Mucosa of descending colon (tissue), 3 donors: ENCODE measurements around the gene SGMS1. TPM values are rescaled to one million over a fixed set of nuclear protein-coding genes. Genes with fewer than 3 reads are reported as not detected.

ENCODE experiments used
- ATAC-seq: fragments of 200-7000 bp; cut with Tn5 transposase; one replicate; pipeline ENCODE4 v1.9.1; 2020; ENCODE audit warnings: mild to moderate bottlenecking, moderate library complexity
- DNase-seq, 3 donors: peaks; one replicate each; pipeline ENCODE4 v3.0.0-alpha.2; 2020
- H3K36me3 ChIP-seq: fragments of 200-600 bp; one replicate; pipeline ENCODE4 v1.8.0; 2021; ENCODE audit warnings: low read depth, mild to moderate bottlenecking
- H3K4me1 ChIP-seq: fragments of 200-600 bp; one replicate; pipeline ENCODE4 v1.8.0; 2021; ENCODE audit warnings: low read depth, mild to moderate bottlenecking
- H3K4me3 ChIP-seq: fragments of 200-600 bp; one replicate; pipeline ENCODE4 v1.8.0; 2021; ENCODE audit warnings: mild to moderate bottlenecking
- H3K9me3 ChIP-seq: fragments of 200-600 bp; one replicate; pipeline ENCODE4 v1.8.0; 2021; ENCODE audit warnings: mild to moderate bottlenecking
- CTCF ChIP-seq: fragments of 200-600 bp; IDR thresholded peaks from one replicate; pipeline ENCODE4 v1.8.0; 2022; ENCODE audit warnings: antibody characterized with exemption, mild to moderate bottlenecking
- intact Hi-C, 2 donors: fragments of 100-400 bp; cut with DNase I in 1 of 2; cut with micrococcal nuclease in 1 of 2; formaldehyde crosslinking; loops; one replicate each; pipeline versions ENCODE4 v1.11.0 to v1.11.1; 2022; cut with DNase I, micrococcal nuclease
- total RNA-seq, 3 donors: library from RNA; stranded (reverse); fragmentation: NEBNext Ultra II Directional in 2 of 3; extraction: Animal tissue kit (Norgen Biotek cat#: 25700) in 2 of 3; gene quantifications; one replicate each; pipeline versions ENCODE4 v1.2.1 to v1.2.4, GENCODE V29; 2021 to 2023
- donor health status: DM: no; HTN: no; CAD: no; lungs with moderate emphysema.
- donor health status: DM: no; HTN: no; CAD: no.
- donor health status: DM: no; HTN: yes; CAD: no.

Gene SGMS1
- total RNA-seq, 3 donors from 2014 or later = 14.4 to 28.4 (median 20.0) TPM

DNA sequence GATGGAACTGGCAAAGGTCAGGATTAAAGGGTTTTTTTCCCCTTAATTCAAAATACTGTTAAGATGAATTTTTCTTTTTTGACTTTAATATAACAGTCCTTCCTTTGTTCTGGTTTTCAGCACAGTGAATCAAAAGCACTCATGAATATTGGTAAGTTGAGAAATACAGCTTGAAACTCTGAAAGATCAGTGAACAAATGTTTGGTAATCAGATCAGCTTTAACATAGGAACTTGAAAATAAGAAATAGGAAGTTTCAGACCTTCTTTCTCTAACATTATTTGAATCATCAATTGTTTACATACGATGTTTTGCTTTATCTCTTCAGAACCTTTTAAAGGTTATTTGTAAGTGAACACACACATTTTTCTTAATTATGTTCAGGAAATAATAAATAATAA is 90.5 kb downstream of the SGMS1 start:
- Histone ChIP-seq H3K36me3 (no peaks in the 10 kb centered on the region), H3K4me1 (no peaks in the 10 kb centered on the region), H3K9me3 (no peaks in the 10 kb centered on the region), H3K4me3 (no peak overlapping the region)
- intact Hi-C loops = no loop called here
- ATAC-seq = no peak
- no peak for DNase-seq
- no peak for TF ChIP-seq CTCF

GRCh38 chr10:50531388-50532077 is 92.2 kb downstream of the SGMS1 start:
- no peaks in the 10 kb centered on the region for H3K9me3 ChIP-seq
- TF ChIP-seq CTCF = no peak
- no peaks in the 10 kb centered on the region for H3K36me3 ChIP-seq
- DNase-seq (no peak), ATAC-seq (no peak)
- intact Hi-C loops = no loop called here
- no peaks in the 10 kb centered on the region for H3K4me1 ChIP-seq
- no peak overlapping the region for H3K4me3 ChIP-seq

DNA sequence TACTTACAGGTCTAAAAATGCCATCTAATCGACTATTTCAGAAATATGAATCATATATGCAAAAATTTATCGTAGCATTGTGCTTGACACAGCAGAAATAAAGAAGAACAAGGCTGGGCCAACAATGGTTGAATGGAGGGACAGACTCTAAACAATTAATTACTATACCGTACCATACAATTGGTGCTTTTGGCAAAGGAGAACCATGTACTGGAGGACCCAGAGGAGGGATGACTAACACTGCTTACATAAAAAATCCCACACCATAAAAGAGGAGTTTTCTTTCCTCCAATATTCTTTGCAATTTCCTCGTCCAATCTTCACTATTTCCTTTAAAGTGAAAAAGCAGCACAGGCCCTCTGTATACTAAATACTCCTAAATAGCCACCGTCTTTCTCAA is 94.1 kb downstream of the SGMS1 start:
- Histone ChIP-seq H3K9me3 (no peaks in the 10 kb centered on the region), H3K4me3 (no peak overlapping the region), H3K4me1 (no peaks in the 10 kb centered on the region), H3K36me3 (no peaks in the 10 kb centered on the region)
- intact Hi-C loops = no loop called here
- no peak for ATAC-seq
- no peak for DNase-seq
- TF ChIP-seq CTCF = no peak

DNA sequence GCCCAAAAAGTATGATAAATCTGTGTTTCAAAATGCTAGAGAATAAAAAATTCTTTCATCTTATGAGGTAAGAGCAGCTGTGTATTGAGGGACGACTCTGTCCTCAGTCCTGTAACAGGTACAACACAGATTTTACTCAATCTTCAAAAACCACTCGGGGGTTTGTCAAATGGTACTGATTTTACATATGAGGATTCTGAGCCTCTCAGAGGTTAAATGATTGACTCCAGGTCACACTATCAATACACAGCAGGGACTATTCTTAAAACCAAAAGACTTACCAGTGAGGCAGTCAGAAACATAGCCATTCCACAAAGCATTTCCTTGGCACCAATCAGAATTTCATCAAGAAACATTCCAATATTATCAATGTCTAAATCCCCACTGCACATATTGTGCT is 95.5 kb downstream of the SGMS1 start:
- no peak overlapping the region for H3K4me3 ChIP-seq
- DNase-seq = no peak
- no peaks in the 10 kb centered on the region for H3K4me1 ChIP-seq
- H3K9me3 ChIP-seq = no peaks in the 10 kb centered on the region
- no peaks in the 10 kb centered on the region for H3K36me3 ChIP-seq
- intact Hi-C loops = no loop called here
- no peak for ATAC-seq
- TF ChIP-seq CTCF = no peak

DNA sequence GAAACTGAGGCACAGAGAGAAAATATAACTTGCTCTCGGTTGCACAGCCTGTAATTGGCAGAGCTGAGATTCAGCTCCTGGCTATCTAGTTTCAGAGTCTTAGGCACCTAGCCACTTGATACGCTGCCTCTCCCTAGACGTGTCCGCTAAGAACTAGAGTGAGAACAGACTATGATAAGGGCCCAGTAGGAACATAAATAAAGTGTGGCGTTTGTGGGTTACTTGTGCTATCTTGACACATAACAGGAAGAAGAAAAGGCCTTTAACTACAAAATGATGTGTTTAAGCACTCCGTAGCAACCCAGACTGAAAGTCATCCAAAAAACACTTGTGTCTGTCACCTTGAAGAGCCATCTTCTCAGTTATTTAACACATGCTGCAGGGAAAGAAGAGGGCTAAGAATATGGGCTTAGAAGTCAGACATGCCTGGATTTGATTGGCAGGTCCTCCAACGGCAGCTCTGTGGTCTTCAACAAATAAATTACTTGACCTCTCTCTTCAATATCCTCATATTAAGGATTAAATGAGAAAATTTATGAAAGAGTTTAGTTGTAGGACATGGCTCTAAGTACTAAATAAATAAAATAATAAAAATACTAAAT is 96.2 kb downstream of the SGMS1 start:
- no peak for ATAC-seq
- Histone ChIP-seq H3K4me3 (no peak overlapping the region), H3K9me3 (no peaks in the 10 kb centered on the region), H3K36me3 (no peaks in the 10 kb centered on the region), H3K4me1 (no peaks in the 10 kb centered on the region)
- DNase-seq = no peak
- no peak for TF ChIP-seq CTCF
- intact Hi-C loops = no loop called here
